Measurements from ENCODE around the gene TRIAP1.
A peak's percentile ranks its signal among the peaks of the same experiment; 100 is the strongest.

TRIAP1 gene

GRCh38 chr12:120470150-120470784 lies 24.1 kb upstream of the TRIAP1 start:
- TF ChIP-seq, protein P1, sequence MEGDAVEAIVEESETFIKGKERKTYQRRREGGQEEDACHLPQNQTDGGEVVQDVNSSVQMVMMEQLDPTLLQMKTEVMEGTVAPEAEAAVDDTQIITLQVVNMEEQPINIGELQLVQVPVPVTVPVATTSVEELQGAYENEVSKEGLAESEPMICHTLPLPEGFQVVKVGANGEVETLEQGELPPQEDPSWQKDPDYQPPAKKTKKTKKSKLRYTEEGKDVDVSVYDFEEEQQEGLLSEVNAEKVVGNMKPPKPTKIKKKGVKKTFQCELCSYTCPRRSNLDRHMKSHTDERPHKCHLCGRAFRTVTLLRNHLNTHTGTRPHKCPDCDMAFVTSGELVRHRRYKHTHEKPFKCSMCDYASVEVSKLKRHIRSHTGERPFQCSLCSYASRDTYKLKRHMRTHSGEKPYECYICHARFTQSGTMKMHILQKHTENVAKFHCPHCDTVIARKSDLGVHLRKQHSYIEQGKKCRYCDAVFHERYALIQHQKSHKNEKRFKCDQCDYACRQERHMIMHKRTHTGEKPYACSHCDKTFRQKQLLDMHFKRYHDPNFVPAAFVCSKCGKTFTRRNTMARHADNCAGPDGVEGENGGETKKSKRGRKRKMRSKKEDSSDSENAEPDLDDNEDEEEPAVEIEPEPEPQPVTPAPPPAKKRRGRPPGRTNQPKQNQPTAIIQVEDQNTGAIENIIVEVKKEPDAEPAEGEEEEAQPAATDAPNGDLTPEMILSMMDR (IDR thresholded peaks at IDR 0.05; ENCODE audit: low read depth, low read length): no peak
- Histone ChIP-seq H3K9me3 (ENCODE audit: severe bottlenecking) (no peaks in the 10 kb centered on the region), H3K36me3 (peaks cover 28% of the 10 kb centered on the region), H3K4me3 (ENCODE audit: low read depth, low read length) (peak overlapping the region; percentile 71), H3K27ac (peak overlapping the region; percentile 91), H3K27me3 (ENCODE audit: insufficient read depth, low read depth, severe bottlenecking) (no peaks in the 10 kb centered on the region)
- no peak for DNase-seq

- H3K36me3 ChIP-seq: peaks cover 35% of the 10 kb centered on the region
- H3K27me3 ChIP-seq (ENCODE audit: insufficient read depth, low read depth, severe bottlenecking): no peaks in the 10 kb centered on the region
- peak within 1 kb of the TSS; percentile 71 for H3K4me3 ChIP-seq (ENCODE audit: low read depth, low read length)
- DNase-seq: peak; percentile 96
- H3K27ac ChIP-seq: peak within 1 kb of the TSS; percentile 91
- no peaks in the 10 kb centered on the region for H3K9me3 ChIP-seq (ENCODE audit: severe bottlenecking)
- TF ChIP-seq, protein P1 (IDR thresholded peaks at IDR 0.05; ENCODE audit: low read depth, low read length): peak; percentile 96
Observed at GRCh38 chr12:120469450-120470149, 23.4 kb upstream of the TRIAP1 start, which contains the start of gene SRSF9. Gene SRSF9, minus strand, starts transcription at chr12:120469748. Its CDS starts 139 bp downstream, at chr12:120469609.

- Histone ChIP-seq H3K9me3 (ENCODE audit: severe bottlenecking) (no peaks in the 10 kb centered on the region), H3K4me3 (ENCODE audit: low read depth, low read length) (peak overlapping the region; percentile 71), H3K36me3 (peaks cover 42% of the 10 kb centered on the region), H3K27me3 (ENCODE audit: insufficient read depth, low read depth, severe bottlenecking) (no peaks in the 10 kb centered on the region), H3K27ac (peak overlapping the region; percentile 91)
- TF ChIP-seq, protein P1 (IDR thresholded peaks at IDR 0.05; ENCODE audit: low read depth, low read length): 0 out of 2 replicates have a peak, but pooled peaks have one; percentile 4
- DNase-seq: peak; percentile 41
Observed at GRCh38 chr12:120468821-120469449, 22.8 kb upstream of the TRIAP1 start.

DNA sequence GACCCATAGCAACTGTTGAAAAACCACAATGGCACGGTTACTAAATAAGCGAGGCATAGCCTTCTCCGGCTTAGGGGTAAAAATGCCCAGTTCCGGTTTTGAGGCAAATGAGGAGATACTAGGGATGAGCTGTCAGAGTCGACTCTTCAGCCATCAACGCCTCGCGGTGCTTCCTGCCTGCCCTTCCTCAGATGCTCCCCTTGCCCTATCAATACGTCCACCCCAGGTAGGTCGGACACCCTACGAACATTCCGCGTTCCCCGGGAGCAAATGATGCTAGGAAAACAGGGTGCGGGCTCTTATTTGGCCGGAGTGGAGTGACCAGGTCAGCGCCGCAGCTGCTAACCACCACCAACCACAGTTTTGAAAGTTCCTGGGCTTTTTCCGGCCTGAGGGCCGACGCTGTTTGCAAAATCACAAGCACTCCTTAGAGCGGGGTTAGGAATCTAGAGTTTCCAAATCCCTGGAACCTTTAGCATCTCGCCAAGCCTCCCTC lies 22.2 kb upstream of the TRIAP1 start:
- H3K27me3 ChIP-seq (ENCODE audit: insufficient read depth, low read depth, severe bottlenecking): no peaks in the 10 kb centered on the region
- peak overlapping the region; percentile 71 for H3K4me3 ChIP-seq (ENCODE audit: low read depth, low read length)
- peak overlapping the region; percentile 91 for H3K27ac ChIP-seq
- TF ChIP-seq, protein P1 (IDR thresholded peaks at IDR 0.05; ENCODE audit: low read depth, low read length): no peak
- no peaks in the 10 kb centered on the region for H3K9me3 ChIP-seq (ENCODE audit: severe bottlenecking)
- peak; percentile 20 for DNase-seq
- peaks cover 47% of the 10 kb centered on the region for H3K36me3 ChIP-seq

DNA sequence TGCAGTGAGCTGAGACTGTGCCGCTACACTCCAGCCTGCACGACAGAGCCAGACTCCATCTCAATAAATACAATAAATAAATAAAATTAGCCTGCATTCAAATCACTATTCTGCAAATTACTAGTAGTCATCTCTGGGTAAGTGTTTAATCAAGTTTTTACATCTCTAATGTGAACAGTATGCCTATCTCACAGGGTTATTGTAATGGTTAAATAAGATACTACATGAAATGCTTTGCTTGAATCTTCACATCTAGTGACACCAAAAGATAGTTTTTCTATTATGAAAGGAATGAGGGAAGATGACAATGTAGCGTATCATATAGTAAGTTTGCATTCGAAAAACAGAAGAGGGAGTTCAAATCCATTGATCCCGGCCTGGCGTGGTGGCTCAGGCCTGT lies 21.3 kb upstream of the TRIAP1 start:
- Histone ChIP-seq H3K27ac (no peak overlapping the region), H3K36me3 (peaks cover 57% of the 10 kb centered on the region), H3K27me3 (ENCODE audit: insufficient read depth, low read depth, severe bottlenecking) (no peaks in the 10 kb centered on the region), H3K9me3 (ENCODE audit: severe bottlenecking) (no peaks in the 10 kb centered on the region), H3K4me3 (ENCODE audit: low read depth, low read length) (no peak overlapping the region)
- no peak for DNase-seq
- TF ChIP-seq, protein P1 (IDR thresholded peaks at IDR 0.05; ENCODE audit: low read depth, low read length): no peak

All from WERI-Rb-1 (cell line).